Erythroblast (primary cell): ENCODE results near the gene KRTAP12-1.

Experiments used
- GATA1 ChIP-seq: IDR thresholded peaks from 2 replicates; pipeline ENCODE4 v1.6.1; 2011; ENCODE audit warnings: low read depth, mild to moderate bottlenecking, control low read depth, low read length, moderate library complexity
- POLR2A ChIP-seq: IDR thresholded peaks from 2 replicates; pipeline ENCODE4 v1.6.1; 2011; ENCODE audit warnings: mild to moderate bottlenecking, low read length

DNA sequence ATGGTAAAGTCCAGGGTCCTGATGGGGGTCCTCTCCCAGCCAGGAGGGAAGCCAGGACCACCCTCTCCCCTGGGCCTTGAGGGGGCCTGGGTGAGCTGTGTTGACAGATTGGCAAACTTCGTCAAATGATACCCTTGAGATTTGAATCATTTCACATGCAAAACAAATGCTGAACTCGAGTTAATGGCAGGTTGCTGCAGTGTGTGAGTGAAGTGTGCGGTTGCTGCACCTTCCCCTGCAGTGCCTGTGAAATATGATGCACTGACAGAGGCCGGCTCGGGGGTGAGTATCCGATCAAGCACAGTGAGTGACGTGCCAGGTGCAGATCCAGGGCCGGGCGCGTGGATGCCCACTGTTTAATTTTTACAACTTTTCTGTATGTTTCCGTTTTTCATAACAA is 5.7 kb upstream of the KRTAP12-1 start:
- no peak for TF ChIP-seq POLR2A
- TF ChIP-seq GATA1: no peak
